ENCODE results near the gene INPP4A. TPM values are rescaled to one million over a fixed set of nuclear protein-coding genes. Genes with fewer than 3 reads are reported as not detected.

Gene INPP4A
- total and polyA plus RNA-seq, 9 of the 15 experiments (the other 6 are each of a cell fraction or from before 2014, with no cell fraction given), result 1.8 to 15.7 (median 8.3) TPM

GRCh38 chr2:98569197-98569793 lies 124.6 kb downstream of the INPP4A start (continued):
- TF ChIP-seq REST (IDR thresholded peaks at IDR 0.05; ENCODE audit: borderline replicate concordance), result peak; percentile 36; the same call in 1 of the 2 replicates
- TF ChIP-seq REST (CRISPR knock-in tag; IDR thresholded peaks at IDR 0.05; ENCODE audit: low read depth), result no peak
- peak; percentile 24 to 63; a peak in 3 of 4 replicates for TF ChIP-seq RAD21 (CRISPR knock-in tag; conservative IDR thresholded peaks at IDR 0.05 in 1 of 2, IDR thresholded peaks at IDR 0.05 in 1 of 2)
- peak; percentile 84 to 96 (median 95) for TF ChIP-seq CTCF (IDR thresholded peaks at IDR 0.05 in 2 of 3, conservative IDR thresholded peaks at IDR 0.05 in 1 of 3; ENCODE audit: insufficient read depth in 2 of 3, low read depth in 1 of 3, low read length in 3 of 3)
- TF ChIP-seq RB1 (IDR thresholded peaks at IDR 0.05; ENCODE audit: low read depth), result 0 out of 2 replicates have a peak, but pooled peaks have one; percentile 17
- TF ChIP-seq NFIX (CRISPR knock-in tag; IDR thresholded peaks at IDR 0.05; ENCODE audit: low read depth), result no peak
- TF ChIP-seq TOE1 (IDR thresholded peaks at IDR 0.05; ENCODE audit: borderline replicate concordance), result no peak
- no peak for TF ChIP-seq TOE1 (CRISPR knock-in tag; IDR thresholded peaks at IDR 0.05; ENCODE audit: borderline replicate concordance, low read depth)
